GM21576 (cell line): ENCODE measurements around the gene LINGO3.

Experiments
- ATAC-seq: cut with Tn5 transposase; IDR thresholded peaks from one replicate; pipeline ENCODE4 v1.9.1; 2021; ENCODE audit warnings: mild to moderate bottlenecking, moderate library complexity; ENCODE audit not compliant: unreplicated experiment

The LINGO3 gene

GRCh38 chr19:2328401-2329148 lies 20.6 kb upstream of the LINGO3 start, which contains the start of the genes LSM7 and SPPL2B:
Gene LSM7 (minus strand): TSS chr19:2328586. CDS start chr19:2328566, 20 bp downstream.
Gene SPPL2B (plus strand): TSS chr19:2328684. CDS start chr19:2328710, 26 bp downstream.
- peak; percentile 49 for ATAC-seq

- ATAC-seq = no peak
Measured at GRCh38 chr19:2327773-2328400, 19.9 kb upstream of the LINGO3 start.

GRCh38 chr19:2326699-2327360 lies 18.9 kb upstream of the LINGO3 start:
- no peak for ATAC-seq

GRCh38 chr19:2325281-2326046 lies 17.5 kb upstream of the LINGO3 start:
- no peak for ATAC-seq

- no peak for ATAC-seq
Measured at GRCh38 chr19:2324220-2324948, 16.4 kb upstream of the LINGO3 start.

- no peak for ATAC-seq
Measured at GRCh38 chr19:2323707-2324106, 15.8 kb upstream of the LINGO3 start.

- no peak for ATAC-seq
Measured at GRCh38 chr19:2321565-2322283, 13.8 kb upstream of the LINGO3 start.

GRCh38 chr19:2320939-2321338 lies 13.0 kb upstream of the LINGO3 start:
- ATAC-seq = no peak

GRCh38 chr19:2320049-2320448 lies 12.1 kb upstream of the LINGO3 start:
- no peak for ATAC-seq

GRCh38 chr19:2319551-2319950 lies 11.6 kb upstream of the LINGO3 start:
- no peak for ATAC-seq

GRCh38 chr19:2318923-2319322 lies 11.0 kb upstream of the LINGO3 start:
- ATAC-seq = no peak

- no peak for ATAC-seq
Measured at GRCh38 chr19:2317756-2318155, 9.8 kb upstream of the LINGO3 start.

GRCh38 chr19:2317300-2317699 lies 9.3 kb upstream of the LINGO3 start:
- ATAC-seq = no peak

- no peak for ATAC-seq
Measured at GRCh38 chr19:2315818-2316353, 7.9 kb upstream of the LINGO3 start.

GRCh38 chr19:2315121-2315817 lies 7.3 kb upstream of the LINGO3 start:
- no peak for ATAC-seq

- no peak for ATAC-seq
Measured at GRCh38 chr19:2312820-2313501, 5.0 kb upstream of the LINGO3 start.

GRCh38 chr19:2311093-2311492 lies 3.1 kb upstream of the LINGO3 start:
- ATAC-seq = no peak

- no peak for ATAC-seq
Measured at GRCh38 chr19:2309734-2310362, 1.9 kb upstream of the LINGO3 start.
